Measurements from ENCODE around the gene ZSWIM3. TPM values are rescaled to one million over a fixed set of nuclear protein-coding genes. Genes with fewer than 3 reads are reported as not detected.

Gene ZSWIM3
- total and polyA plus RNA-seq, 2 of the 13 experiments (the other 11 are each of a cell fraction or from before 2014, with no cell fraction given), result 5.2 to 5.8 TPM

DNA sequence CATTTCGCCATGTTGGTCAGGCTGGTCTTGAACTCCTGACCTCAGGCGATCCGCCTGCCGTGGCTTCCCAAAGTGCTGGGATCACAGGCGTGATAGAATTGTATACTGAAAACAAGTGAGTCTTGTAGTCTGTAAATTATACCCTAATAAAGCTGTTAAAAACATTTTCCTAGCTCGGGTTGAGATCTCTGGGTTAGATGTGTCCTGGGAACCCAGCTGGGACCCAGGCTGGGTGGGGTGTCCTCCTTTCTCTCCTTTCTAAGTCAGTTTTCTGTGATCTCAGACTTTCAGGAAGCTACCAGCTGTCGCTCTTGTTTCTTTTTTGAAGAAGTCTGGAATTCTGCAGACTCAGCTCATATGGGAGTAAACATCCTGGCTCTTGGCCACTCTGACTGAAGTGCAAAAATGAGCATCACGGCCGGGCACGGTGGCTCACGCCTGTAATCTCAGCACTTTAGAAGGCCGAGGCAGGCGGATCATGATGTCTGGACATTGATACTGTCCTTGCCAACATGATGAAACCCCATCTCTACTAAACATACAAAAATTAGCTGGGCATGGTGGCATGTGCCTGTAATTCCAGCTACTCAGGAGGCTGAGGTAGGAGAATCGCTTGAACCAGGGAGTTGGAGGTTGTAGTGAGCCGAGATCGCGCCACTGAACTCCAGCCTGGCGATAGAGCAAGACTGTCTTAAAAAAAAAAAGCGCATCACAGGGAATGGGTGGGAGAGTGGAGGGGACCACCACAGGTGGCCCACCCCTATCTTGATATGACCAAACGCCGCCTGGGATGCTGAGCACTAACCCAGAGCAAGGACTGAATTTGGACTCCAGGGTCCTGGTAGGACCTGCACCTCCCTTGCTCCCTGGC lies 67.2 kb downstream of the ZSWIM3 start:
- Histone ChIP-seq H3K27ac (ENCODE audit: extremely low read length, insufficient read depth, low read length) (no peak overlapping the region), H3K4me3 (replicated peaks in 1 of 3; ENCODE audit: insufficient read depth in 1 of 3, low read depth in 2 of 3, low read length in 3 of 3) (peak overlapping the region in 2 of 3 experiments; percentile 20 to 52; a peak in 2 of 6 replicates), H3K4me1 (ENCODE audit: insufficient read depth, low read length) (peaks cover 84% of the 10 kb centered on the region), H3K36me3 (replicated peaks in 1 of 2; ENCODE audit: control insufficient read depth in 1 of 2, insufficient read depth in 2 of 2, low read length in 2 of 2) (no peaks in the 10 kb centered on the region), H3K27me3 (ENCODE audit: control insufficient read depth in 1 of 2, insufficient read depth in 2 of 2, low read length in 2 of 2) (no peaks in the 10 kb centered on the region; a peak in 1 of 5 replicates), H3K4me2 (ENCODE audit: low read depth, low read length) (peak overlapping the region; percentile 68), H3K9ac (ENCODE audit: insufficient read depth, low read depth, low read length) (peak overlapping the region; percentile 23; the same call in 1 of the 2 replicates), H3K79me2 (ENCODE audit: insufficient read depth, low read length) (no peaks in the 10 kb centered on the region), H3K9me3 (ENCODE audit: low read length) (no peaks in the 10 kb centered on the region), H4K20me1 (ENCODE audit: insufficient read depth, low read length) (no peaks in the 10 kb centered on the region), H2AFZ (ENCODE audit: low read length) (peak overlapping the region; percentile 24)
- no TSS peak for BruUV-seq (replicated peaks)
- intact Hi-C loops (cut with micrococcal nuclease; ENCODE audit: unreplicated experiment) (loop anchor here (2.0 kb wide), 1 partner anchor 16 kb away; no protein-coding TSS in a partner anchor), in situ Hi-C loops (cut with HindIII; ENCODE audit: extremely low pct_ligation_motif_present, low pct_unique_long_range_greater_than_20kb) (no loop called here)
- WGBS (ENCODE audit: low lambda C conversion rate), result 25% methylated on average over 21 of the region's 21 CpGs
- ChIA-PET POLR2A (interaction anchor here (1.0 to 6.0 kb wide), 13 partner anchors 10 to 98 kb away, joined by 3 to 100 read pairs (median 9); partner anchors contain the start of genes ACOT8, CTSA, NEURL2 and PCIF1), CTCF (ENCODE audit: low intra/inter-chr PET ratio, low total read pairs) (no interaction called here)
- DNase-seq (ENCODE audit: low spot score), result peak; percentile 66
- peak; percentile 15 for ATAC-seq
- no peak for FAIRE-seq
- TF ChIP-seq ZNF572 (CRISPR knock-in tag; IDR thresholded peaks at IDR 0.05), result no peak
- TF ChIP-seq ZMAT3 (CRISPR knock-in tag; conservative IDR thresholded peaks at IDR 0.05), result no peak
- TF ChIP-seq, protein P1, sequence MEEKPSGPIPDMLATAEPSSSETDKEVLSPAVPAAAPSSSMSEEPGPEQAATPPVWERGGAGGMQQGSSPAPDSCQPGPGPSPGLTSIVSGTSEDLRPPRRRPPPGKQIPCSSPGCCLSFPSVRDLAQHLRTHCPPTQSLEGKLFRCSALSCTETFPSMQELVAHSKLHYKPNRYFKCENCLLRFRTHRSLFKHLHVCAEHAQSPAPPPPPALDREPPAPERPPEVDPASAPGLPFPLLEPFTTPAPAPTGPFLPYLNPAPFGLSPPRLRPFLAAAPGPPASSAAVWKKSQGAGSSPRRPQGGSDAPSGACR (CRISPR knock-in tag; IDR thresholded peaks at IDR 0.05), result 0 out of 2 replicates have a peak, but pooled peaks have one; percentile 19
- TF ChIP-seq MBNL3 (CRISPR knock-in tag; conservative IDR thresholded peaks at IDR 0.05), result no peak
- TF ChIP-seq, protein P2, sequence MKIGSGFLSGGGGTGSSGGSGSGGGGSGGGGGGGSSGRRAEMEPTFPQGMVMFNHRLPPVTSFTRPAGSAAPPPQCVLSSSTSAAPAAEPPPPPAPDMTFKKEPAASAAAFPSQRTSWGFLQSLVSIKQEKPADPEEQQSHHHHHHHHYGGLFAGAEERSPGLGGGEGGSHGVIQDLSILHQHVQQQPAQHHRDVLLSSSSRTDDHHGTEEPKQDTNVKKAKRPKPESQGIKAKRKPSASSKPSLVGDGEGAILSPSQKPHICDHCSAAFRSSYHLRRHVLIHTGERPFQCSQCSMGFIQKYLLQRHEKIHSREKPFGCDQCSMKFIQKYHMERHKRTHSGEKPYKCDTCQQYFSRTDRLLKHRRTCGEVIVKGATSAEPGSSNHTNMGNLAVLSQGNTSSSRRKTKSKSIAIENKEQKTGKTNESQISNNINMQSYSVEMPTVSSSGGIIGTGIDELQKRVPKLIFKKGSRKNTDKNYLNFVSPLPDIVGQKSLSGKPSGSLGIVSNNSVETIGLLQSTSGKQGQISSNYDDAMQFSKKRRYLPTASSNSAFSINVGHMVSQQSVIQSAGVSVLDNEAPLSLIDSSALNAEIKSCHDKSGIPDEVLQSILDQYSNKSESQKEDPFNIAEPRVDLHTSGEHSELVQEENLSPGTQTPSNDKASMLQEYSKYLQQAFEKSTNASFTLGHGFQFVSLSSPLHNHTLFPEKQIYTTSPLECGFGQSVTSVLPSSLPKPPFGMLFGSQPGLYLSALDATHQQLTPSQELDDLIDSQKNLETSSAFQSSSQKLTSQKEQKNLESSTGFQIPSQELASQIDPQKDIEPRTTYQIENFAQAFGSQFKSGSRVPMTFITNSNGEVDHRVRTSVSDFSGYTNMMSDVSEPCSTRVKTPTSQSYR (CRISPR knock-in tag; IDR thresholded peaks at IDR 0.05; ENCODE audit: borderline replicate concordance), result no peak
- TF ChIP-seq ZNF44 (CRISPR knock-in tag; IDR thresholded peaks at IDR 0.05), result no peak
- TF ChIP-seq MAFK (conservative IDR thresholded peaks at IDR 0.05 in 1 of 2, IDR thresholded peaks at IDR 0.05 in 1 of 2; ENCODE audit: low read length in 2 of 2), result peak; percentile 99 to 100
- TF ChIP-seq, protein P3, sequence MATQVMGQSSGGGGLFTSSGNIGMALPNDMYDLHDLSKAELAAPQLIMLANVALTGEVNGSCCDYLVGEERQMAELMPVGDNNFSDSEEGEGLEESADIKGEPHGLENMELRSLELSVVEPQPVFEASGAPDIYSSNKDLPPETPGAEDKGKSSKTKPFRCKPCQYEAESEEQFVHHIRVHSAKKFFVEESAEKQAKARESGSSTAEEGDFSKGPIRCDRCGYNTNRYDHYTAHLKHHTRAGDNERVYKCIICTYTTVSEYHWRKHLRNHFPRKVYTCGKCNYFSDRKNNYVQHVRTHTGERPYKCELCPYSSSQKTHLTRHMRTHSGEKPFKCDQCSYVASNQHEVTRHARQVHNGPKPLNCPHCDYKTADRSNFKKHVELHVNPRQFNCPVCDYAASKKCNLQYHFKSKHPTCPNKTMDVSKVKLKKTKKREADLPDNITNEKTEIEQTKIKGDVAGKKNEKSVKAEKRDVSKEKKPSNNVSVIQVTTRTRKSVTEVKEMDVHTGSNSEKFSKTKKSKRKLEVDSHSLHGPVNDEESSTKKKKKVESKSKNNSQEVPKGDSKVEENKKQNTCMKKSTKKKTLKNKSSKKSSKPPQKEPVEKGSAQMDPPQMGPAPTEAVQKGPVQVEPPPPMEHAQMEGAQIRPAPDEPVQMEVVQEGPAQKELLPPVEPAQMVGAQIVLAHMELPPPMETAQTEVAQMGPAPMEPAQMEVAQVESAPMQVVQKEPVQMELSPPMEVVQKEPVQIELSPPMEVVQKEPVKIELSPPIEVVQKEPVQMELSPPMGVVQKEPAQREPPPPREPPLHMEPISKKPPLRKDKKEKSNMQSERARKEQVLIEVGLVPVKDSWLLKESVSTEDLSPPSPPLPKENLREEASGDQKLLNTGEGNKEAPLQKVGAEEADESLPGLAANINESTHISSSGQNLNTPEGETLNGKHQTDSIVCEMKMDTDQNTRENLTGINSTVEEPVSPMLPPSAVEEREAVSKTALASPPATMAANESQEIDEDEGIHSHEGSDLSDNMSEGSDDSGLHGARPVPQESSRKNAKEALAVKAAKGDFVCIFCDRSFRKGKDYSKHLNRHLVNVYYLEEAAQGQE (IDR thresholded peaks at IDR 0.05; ENCODE audit: borderline replicate concordance in 1 of 2, low read depth in 1 of 2, low read length in 2 of 2), result no peak
- TF ChIP-seq SATB2 (CRISPR knock-in tag; IDR thresholded peaks at IDR 0.05), result no peak
- no peak for TF ChIP-seq ZNF317 (CRISPR knock-in tag; IDR thresholded peaks at IDR 0.05)
- 0 out of 2 replicates have a peak, but pooled peaks have one; percentile 26 for TF ChIP-seq PHF21A (CRISPR knock-in tag; IDR thresholded peaks at IDR 0.05)
- TF ChIP-seq, protein P4, sequence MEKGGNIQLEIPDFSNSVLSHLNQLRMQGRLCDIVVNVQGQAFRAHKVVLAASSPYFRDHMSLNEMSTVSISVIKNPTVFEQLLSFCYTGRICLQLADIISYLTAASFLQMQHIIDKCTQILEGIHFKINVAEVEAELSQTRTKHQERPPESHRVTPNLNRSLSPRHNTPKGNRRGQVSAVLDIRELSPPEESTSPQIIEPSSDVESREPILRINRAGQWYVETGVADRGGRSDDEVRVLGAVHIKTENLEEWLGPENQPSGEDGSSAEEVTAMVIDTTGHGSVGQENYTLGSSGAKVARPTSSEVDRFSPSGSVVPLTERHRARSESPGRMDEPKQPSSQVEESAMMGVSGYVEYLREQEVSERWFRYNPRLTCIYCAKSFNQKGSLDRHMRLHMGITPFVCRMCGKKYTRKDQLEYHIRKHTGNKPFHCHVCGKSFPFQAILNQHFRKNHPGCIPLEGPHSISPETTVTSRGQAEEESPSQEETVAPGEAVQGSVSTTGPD (CRISPR knock-in tag; IDR thresholded peaks at IDR 0.05), result no peak
- TF ChIP-seq, protein P5, sequence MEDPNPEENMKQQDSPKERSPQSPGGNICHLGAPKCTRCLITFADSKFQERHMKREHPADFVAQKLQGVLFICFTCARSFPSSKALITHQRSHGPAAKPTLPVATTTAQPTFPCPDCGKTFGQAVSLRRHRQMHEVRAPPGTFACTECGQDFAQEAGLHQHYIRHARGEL (CRISPR knock-in tag; IDR thresholded peaks at IDR 0.05), result no peak

All from HepG2 (cell line).